Measurements from ENCODE around the gene SEMA3D.

DNA sequence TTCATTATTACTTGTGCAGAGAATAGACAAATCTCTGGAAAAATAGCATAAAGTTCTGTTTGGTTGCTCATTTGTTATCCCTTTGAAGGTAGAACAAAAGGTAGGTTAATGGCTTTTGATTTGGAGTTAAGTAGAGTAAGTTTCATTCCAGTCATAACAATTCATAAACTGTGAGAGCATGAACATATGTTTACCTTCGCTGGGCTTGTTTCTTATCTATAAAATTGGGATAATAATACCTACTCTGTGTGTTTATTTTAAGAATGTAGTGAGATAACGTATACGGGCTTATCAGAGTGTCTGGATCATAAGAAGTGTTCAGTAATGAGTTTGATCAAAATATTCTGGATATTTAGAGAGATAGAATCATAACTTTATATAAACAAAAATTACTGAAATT, 155.4 kb downstream of the SEMA3D start:
- TF ChIP-seq ZNF274 (IDR thresholded peaks at IDR 0.05; ENCODE audit: low read depth, low read length) (no peak), YY1 (IDR thresholded peaks at IDR 0.05; ENCODE audit: insufficient read depth, insufficient read length) (no peak), SUZ12 (IDR thresholded peaks at IDR 0.05; ENCODE audit: extremely low read depth, insufficient read depth, insufficient read length) (no peak)
